HepG2 (cell line): Measurements from ENCODE around the gene TOP3B. TPM values are rescaled to one million over a fixed set of nuclear protein-coding genes. Genes with fewer than 3 reads are reported as not detected.
A peak's percentile ranks its signal among the peaks of the same experiment; 100 is the strongest.

Source experiments
- ETV5 ChIP-seq: IDR thresholded peaks from 2 replicates; pipeline ENCODE4 v1.6.1; 2018; ENCODE audit warnings: missing biosample characterization, missing genetic modification reagents, inconsistent platforms, borderline replicate concordance
- FOXC1 ChIP-seq: sonication (generic); formaldehyde crosslinking; IDR thresholded peaks from 2 replicates; pipeline ENCODE4 v1.8.0; 2022; ENCODE audit warnings: mild to moderate bottlenecking, missing genetic modification reagents, borderline replicate concordance
- HDAC6 ChIP-seq: fragments of 200-600 bp; sonication (generic); IDR thresholded peaks from 2 replicates; pipeline ENCODE4 v1.7.0; 2017; ENCODE audit warnings: mild to moderate bottlenecking, antibody characterized with exemption, low read length, low read depth
- HNRNPK ChIP-seq: fragments of 200-400 bp; formaldehyde crosslinking; IDR thresholded peaks from 2 replicates; pipeline ENCODE4 v1.6.1; 2018; ENCODE audit warnings: low read length, low read depth, moderate library complexity, mild to moderate bottlenecking; ENCODE audit not compliant: poor library complexity, severe bottlenecking
- KAT8 ChIP-seq: IDR thresholded peaks from 2 replicates; pipeline ENCODE4 v1.6.1; 2016; ENCODE audit warnings: missing genetic modification reagents, missing compliant biosample characterization
- KDM5B ChIP-seq: sonication (generic); formaldehyde crosslinking; IDR thresholded peaks from 2 replicates; pipeline ENCODE4 v1.4.0; 2020; ENCODE audit warnings: missing genetic modification reagents, mild to moderate bottlenecking, borderline replicate concordance
- PTBP1 ChIP-seq: fragments of 200-400 bp; formaldehyde crosslinking; IDR thresholded peaks from 2 replicates; pipeline ENCODE4 v1.6.1; 2018; ENCODE audit warnings: low read length, low read depth; ENCODE audit not compliant: poor library complexity, severe bottlenecking
- RAD51 ChIP-seq: fragments of 450-650 bp; IDR thresholded peaks from 2 replicates; pipeline ENCODE4 v1.6.1; 2016; ENCODE audit warnings: borderline replicate concordance
- RXRA ChIP-seq: sonication (generic); formaldehyde crosslinking; IDR thresholded peaks from 2 replicates; pipeline ENCODE4 v1.5.1; 2020; ENCODE audit warnings: missing genetic modification reagents
- SMYD3 ChIP-seq: sonication (generic); formaldehyde crosslinking; IDR thresholded peaks from 2 replicates; pipeline ENCODE4 v1.8.1; 2023; ENCODE audit warnings: mild to moderate bottlenecking, missing genetic modification reagents
- TCF12 ChIP-seq, 2 experiments: fragments of 450-650 bp in 1 of 2; sonication (generic) in 1 of 2; formaldehyde crosslinking in 1 of 2; IDR thresholded peaks; 2 replicates each; pipeline versions ENCODE4 v1.6.1 to v1.8.0; 2017 to 2022; ENCODE audit warnings: antibody characterized with exemption in 1 of 2, mild to moderate bottlenecking in 1 of 2, missing genetic modification reagents in 1 of 2, moderate library complexity in 1 of 2
- U2AF1 ChIP-seq: fragments of 200-400 bp; formaldehyde crosslinking; optimal IDR thresholded peaks from 2 replicates; pipeline ENCODE3; 2017; ENCODE audit warnings: mild to moderate bottlenecking, low read depth, low read length
- ZFP62 ChIP-seq: sonication (generic); formaldehyde crosslinking; IDR thresholded peaks from 2 replicates; pipeline ENCODE4 v1.4.0; 2020; ENCODE audit warnings: missing genetic modification reagents
- ZNF260 ChIP-seq: sonication (generic); formaldehyde crosslinking; IDR thresholded peaks from 2 replicates; pipeline ENCODE4 v1.4.0; 2020; ENCODE audit warnings: missing genetic modification reagents, low read depth, mild to moderate bottlenecking, borderline replicate concordance
- ZNF616 ChIP-seq: sonication (generic); formaldehyde crosslinking; IDR thresholded peaks from 2 replicates; pipeline ENCODE4 v1.5.0; 2020; ENCODE audit warnings: low read depth, mild to moderate bottlenecking, missing genetic modification reagents
- ZNF761 ChIP-seq: sonication (generic); formaldehyde crosslinking; conservative IDR thresholded peaks from 2 replicates; pipeline ENCODE4 v1.4.0; 2020; ENCODE audit warnings: mild to moderate bottlenecking, missing genetic modification reagents
- ZNF83 ChIP-seq: sonication (generic); formaldehyde crosslinking; IDR thresholded peaks from 2 replicates; pipeline ENCODE4 v1.4.0; 2020; ENCODE audit warnings: missing genetic modification reagents, mild to moderate bottlenecking, borderline replicate concordance
- polyA plus RNA-seq, 8 experiments: library from polyadenylated mRNA; depleted of rRNA in 3 of 8; stranded (reverse) in 7 of 8; unstranded in 1 of 8; fragments of >200 nt; fragmentation: Illumina TruSeq in 4 of 8; extraction: Trizol in 4 of 8; gene quantifications; 2 replicates each; pipeline versions ENCODE4 v1.2.1 to v1.2.3, GENCODE V29; 2011 to 2016; ENCODE audit warnings: low read depth in 4 of 8, missing spikeins in 1 of 8, mixed read lengths in 1 of 8; ENCODE audit not compliant: insufficient read depth in 1 of 8
- total RNA-seq, 5 experiments: library from RNA; depleted of rRNA; stranded (reverse); fragments of >200 nt; fragmentation: Illumina TruSeq; extraction: Trizol; gene quantifications; 2 replicates each; pipeline ENCODE4 v1.2.3, GENCODE V29; 2016; ENCODE audit warnings: low read depth in 1 of 5
- TF ChIP-seq, protein P1 (sequence below): sonication (generic); formaldehyde crosslinking; IDR thresholded peaks from 2 replicates; pipeline ENCODE4 v1.9.0; 2021; ENCODE audit warnings: missing genetic modification reagents, borderline replicate concordance
- TF ChIP-seq, protein P2 (sequence below): sonication (generic); formaldehyde crosslinking; conservative IDR thresholded peaks from 2 replicates; pipeline ENCODE4 v1.4.0; 2020; ENCODE audit warnings: missing genetic modification reagents
- TF ChIP-seq, protein P3 (sequence below): sonication (generic); formaldehyde crosslinking; IDR thresholded peaks from 2 replicates; pipeline ENCODE4 v1.5.0; 2020; ENCODE audit warnings: missing genetic modification reagents
- TF ChIP-seq, protein P4 (sequence below): IDR thresholded peaks from 2 replicates; pipeline ENCODE4 v1.6.1; 2016; ENCODE audit warnings: missing genetic modification reagents, missing compliant biosample characterization
- TF ChIP-seq, protein P5 (sequence below): IDR thresholded peaks from 2 replicates; pipeline ENCODE4 v1.6.1; 2012; ENCODE audit warnings: inconsistent platforms

TOP3B gene
- total and polyA plus RNA-seq, 2 of the 13 experiments (the other 11 are each of a cell fraction or from before 2014, with no cell fraction given), result 28.5 to 29.7 TPM

DNA sequence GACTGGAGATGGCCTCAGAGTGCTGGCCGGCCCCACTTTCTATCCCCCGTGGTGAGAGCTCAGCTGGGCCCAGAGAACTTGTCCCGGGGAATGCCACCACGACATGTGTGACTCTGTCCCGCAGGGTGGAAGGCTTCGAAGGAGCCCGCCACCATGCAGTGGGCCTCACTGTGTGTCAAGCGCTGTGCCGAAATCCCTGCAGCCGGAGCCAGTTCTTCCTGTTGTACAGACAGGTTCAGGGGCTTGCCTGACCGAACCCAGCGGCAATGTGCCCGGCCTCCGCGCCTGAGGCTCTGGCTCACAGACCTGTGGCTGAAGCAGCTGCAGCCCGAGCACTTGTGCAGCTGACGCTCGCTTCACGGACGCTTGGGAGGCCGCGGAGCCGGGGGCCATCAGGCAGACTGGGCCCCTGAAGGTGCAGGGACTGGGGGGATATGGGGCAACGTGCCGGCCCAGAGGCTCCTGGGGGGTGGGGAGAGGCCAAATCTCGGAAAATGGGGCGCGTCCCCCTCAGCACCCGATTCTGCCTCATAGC, 30.6 kb downstream of the TOP3B start (continued):
- TF ChIP-seq, protein P1, sequence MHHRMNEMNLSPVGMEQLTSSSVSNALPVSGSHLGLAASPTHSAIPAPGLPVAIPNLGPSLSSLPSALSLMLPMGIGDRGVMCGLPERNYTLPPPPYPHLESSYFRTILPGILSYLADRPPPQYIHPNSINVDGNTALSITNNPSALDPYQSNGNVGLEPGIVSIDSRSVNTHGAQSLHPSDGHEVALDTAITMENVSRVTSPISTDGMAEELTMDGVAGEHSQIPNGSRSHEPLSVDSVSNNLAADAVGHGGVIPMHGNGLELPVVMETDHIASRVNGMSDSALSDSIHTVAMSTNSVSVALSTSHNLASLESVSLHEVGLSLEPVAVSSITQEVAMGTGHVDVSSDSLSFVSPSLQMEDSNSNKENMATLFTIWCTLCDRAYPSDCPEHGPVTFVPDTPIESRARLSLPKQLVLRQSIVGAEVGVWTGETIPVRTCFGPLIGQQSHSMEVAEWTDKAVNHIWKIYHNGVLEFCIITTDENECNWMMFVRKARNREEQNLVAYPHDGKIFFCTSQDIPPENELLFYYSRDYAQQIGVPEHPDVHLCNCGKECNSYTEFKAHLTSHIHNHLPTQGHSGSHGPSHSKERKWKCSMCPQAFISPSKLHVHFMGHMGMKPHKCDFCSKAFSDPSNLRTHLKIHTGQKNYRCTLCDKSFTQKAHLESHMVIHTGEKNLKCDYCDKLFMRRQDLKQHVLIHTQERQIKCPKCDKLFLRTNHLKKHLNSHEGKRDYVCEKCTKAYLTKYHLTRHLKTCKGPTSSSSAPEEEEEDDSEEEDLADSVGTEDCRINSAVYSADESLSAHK (CRISPR knock-in tag), result no peak
- TF ChIP-seq ZNF83 (CRISPR knock-in tag) (no peak), ZNF260 (CRISPR knock-in tag) (no peak), RXRA (CRISPR knock-in tag) (peak; percentile 31; the same call in 1 of the 2 replicates), FOXC1 (no peak), PTBP1 (no peak), ZNF616 (CRISPR knock-in tag) (no peak), KAT8 (CRISPR knock-in tag) (no peak), ZFP62 (CRISPR knock-in tag) (no peak), TCF12 (IDR thresholded peaks at IDR 0.05) (no peak), TCF12 (CRISPR knock-in tag; IDR thresholded peaks at IDR 0.05) (peak; percentile 34; the same call in 1 of the 2 replicates), ZNF761 (no peak), SMYD3 (no peak), KDM5B (peak; percentile 53; the same call in 1 of the 2 replicates), HDAC6 (no peak), U2AF1 (no peak), RAD51 (no peak), HNRNPK (no peak), ETV5 (CRISPR knock-in tag) (no peak)
- TF ChIP-seq, protein P2, sequence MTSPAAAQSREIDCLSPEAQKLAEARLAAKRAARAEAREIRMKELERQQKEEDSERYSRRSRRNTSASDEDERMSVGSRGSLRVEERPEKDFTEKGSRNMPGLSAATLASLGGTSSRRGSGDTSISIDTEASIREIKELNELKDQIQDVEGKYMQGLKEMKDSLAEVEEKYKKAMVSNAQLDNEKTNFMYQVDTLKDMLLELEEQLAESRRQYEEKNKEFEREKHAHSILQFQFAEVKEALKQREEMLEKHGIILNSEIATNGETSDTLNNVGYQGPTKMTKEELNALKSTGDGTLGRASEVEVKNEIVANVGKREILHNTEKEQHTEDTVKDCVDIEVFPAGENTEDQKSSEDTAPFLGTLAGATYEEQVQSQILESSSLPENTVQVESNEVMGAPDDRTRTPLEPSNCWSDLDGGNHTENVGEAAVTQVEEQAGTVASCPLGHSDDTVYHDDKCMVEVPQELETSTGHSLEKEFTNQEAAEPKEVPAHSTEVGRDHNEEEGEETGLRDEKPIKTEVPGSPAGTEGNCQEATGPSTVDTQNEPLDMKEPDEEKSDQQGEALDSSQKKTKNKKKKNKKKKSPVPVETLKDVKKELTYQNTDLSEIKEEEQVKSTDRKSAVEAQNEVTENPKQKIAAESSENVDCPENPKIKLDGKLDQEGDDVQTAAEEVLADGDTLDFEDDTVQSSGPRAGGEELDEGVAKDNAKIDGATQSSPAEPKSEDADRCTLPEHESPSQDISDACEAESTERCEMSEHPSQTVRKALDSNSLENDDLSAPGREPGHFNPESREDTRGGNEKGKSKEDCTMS (CRISPR knock-in tag), result no peak
- TF ChIP-seq, protein P3, sequence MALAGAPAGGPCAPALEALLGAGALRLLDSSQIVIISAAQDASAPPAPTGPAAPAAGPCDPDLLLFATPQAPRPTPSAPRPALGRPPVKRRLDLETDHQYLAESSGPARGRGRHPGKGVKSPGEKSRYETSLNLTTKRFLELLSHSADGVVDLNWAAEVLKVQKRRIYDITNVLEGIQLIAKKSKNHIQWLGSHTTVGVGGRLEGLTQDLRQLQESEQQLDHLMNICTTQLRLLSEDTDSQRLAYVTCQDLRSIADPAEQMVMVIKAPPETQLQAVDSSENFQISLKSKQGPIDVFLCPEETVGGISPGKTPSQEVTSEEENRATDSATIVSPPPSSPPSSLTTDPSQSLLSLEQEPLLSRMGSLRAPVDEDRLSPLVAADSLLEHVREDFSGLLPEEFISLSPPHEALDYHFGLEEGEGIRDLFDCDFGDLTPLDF (CRISPR knock-in tag), result no peak
- TF ChIP-seq, protein P4, sequence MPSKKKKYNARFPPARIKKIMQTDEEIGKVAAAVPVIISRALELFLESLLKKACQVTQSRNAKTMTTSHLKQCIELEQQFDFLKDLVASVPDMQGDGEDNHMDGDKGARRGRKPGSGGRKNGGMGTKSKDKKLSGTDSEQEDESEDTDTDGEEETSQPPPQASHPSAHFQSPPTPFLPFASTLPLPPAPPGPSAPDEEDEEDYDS (CRISPR knock-in tag), result no peak
- TF ChIP-seq, protein P5, sequence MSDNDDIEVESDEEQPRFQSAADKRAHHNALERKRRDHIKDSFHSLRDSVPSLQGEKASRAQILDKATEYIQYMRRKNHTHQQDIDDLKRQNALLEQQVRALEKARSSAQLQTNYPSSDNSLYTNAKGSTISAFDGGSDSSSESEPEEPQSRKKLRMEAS, result peak; percentile 67
